ENCODE results near the gene SAP30BP. TPM values are rescaled to one million over a fixed set of nuclear protein-coding genes. Genes with fewer than 3 reads are reported as not detected.

The SAP30BP gene
- polyA plus RNA-seq, 1 donor (not counting 4 experiments of a cell fraction or from before 2014, with no cell fraction given), result 99.0 TPM

- FAIRE-seq (no peak), DNase-seq (ENCODE audit: low read depth, low spot score) (no peak)
- Histone ChIP-seq H3K27ac (ENCODE audit: control insufficient read depth, insufficient read depth, low read length) (no peak overlapping the region), H3K9ac (ENCODE audit: control insufficient read depth, extremely low read depth, insufficient read depth, low read length) (no peak overlapping the region), H3K9me1 (ENCODE audit: control insufficient read depth, extremely low read depth, insufficient read depth, low read length) (no peaks in the 10 kb centered on the region), H3K9me3 (ENCODE audit: control insufficient read depth, low read depth, low read length) (no peaks in the 10 kb centered on the region), H2AFZ (ENCODE audit: control insufficient read depth, low read length) (no peak overlapping the region), H3K27me3 (ENCODE audit: control insufficient read depth, extremely low read depth, insufficient read depth, low read length) (peaks cover 16% of the 10 kb centered on the region), H3K4me2 (ENCODE audit: control insufficient read depth, extremely low read depth, insufficient read depth, low read depth, low read length) (no peak overlapping the region), H3K4me3 (ENCODE audit: control insufficient read depth in 2 of 3, extremely low read depth in 1 of 3, insufficient read depth in 2 of 3, low read depth in 1 of 3, low read length in 3 of 3) (no peak overlapping the region), H4K20me1 (ENCODE audit: control insufficient read depth, extremely low read depth, insufficient read depth, low read length) (no peaks in the 10 kb centered on the region), H3K36me3 (ENCODE audit: control insufficient read depth in 2 of 2, extremely low read depth in 1 of 2, insufficient read depth in 2 of 2, low read length in 2 of 2) (no peaks in the 10 kb centered on the region), H3K79me2 (ENCODE audit: control insufficient read depth, insufficient read depth, low read length) (no peaks in the 10 kb centered on the region), H3K4me1 (ENCODE audit: control insufficient read depth, extremely low read depth, insufficient read depth, low read length) (no peaks in the 10 kb centered on the region)
- TF ChIP-seq CTCF (optimal IDR thresholded peaks at IDR 0.05 in 1 of 3, IDR thresholded peaks at IDR 0.05 in 1 of 3, conservative IDR thresholded peaks at IDR 0.05 in 1 of 3; ENCODE audit: extremely low read depth in 1 of 3, insufficient read depth in 2 of 3, low read length in 3 of 3) (peak; percentile 50 to 87 (median 55)), EZH2 (IDR thresholded peaks at IDR 0.05; ENCODE audit: low read length) (no peak)
- dilution Hi-C loops (cut with MboI; ENCODE audit: extremely low pct_ligation_motif_present, low sequenced_read_pairs), result no loop called here
Measured at GRCh38 chr17:75619506-75620431, 47.4 kb upstream of the SAP30BP start.

- TF ChIP-seq EZH2 (IDR thresholded peaks at IDR 0.05; ENCODE audit: low read length) (no peak), CTCF (optimal IDR thresholded peaks at IDR 0.05 in 1 of 3, IDR thresholded peaks at IDR 0.05 in 1 of 3, conservative IDR thresholded peaks at IDR 0.05 in 1 of 3; ENCODE audit: extremely low read depth in 1 of 3, insufficient read depth in 2 of 3, low read length in 3 of 3) (no peak)
- DNase-seq (ENCODE audit: low read depth, low spot score) (no peak), FAIRE-seq (no peak)
- H3K27ac ChIP-seq (ENCODE audit: control insufficient read depth, insufficient read depth, low read length), result no peak overlapping the region
- H4K20me1 ChIP-seq (ENCODE audit: control insufficient read depth, extremely low read depth, insufficient read depth, low read length), result no peaks in the 10 kb centered on the region
- no peak overlapping the region for H2AFZ ChIP-seq (ENCODE audit: control insufficient read depth, low read length)
- dilution Hi-C loops (cut with MboI; ENCODE audit: extremely low pct_ligation_motif_present, low sequenced_read_pairs), result no loop called here
- H3K9me1 ChIP-seq (ENCODE audit: control insufficient read depth, extremely low read depth, insufficient read depth, low read length), result no peaks in the 10 kb centered on the region
- H3K4me3 ChIP-seq (ENCODE audit: control insufficient read depth in 2 of 3, extremely low read depth in 1 of 3, insufficient read depth in 2 of 3, low read depth in 1 of 3, low read length in 3 of 3), result no peak overlapping the region
- H3K36me3 ChIP-seq (ENCODE audit: control insufficient read depth in 2 of 2, extremely low read depth in 1 of 2, insufficient read depth in 2 of 2, low read length in 2 of 2), result peaks cover 2 to 3% of the 10 kb centered on the region in 2 experiments
- no peak overlapping the region for H3K9ac ChIP-seq (ENCODE audit: control insufficient read depth, extremely low read depth, insufficient read depth, low read length)
- no peak overlapping the region for H3K4me2 ChIP-seq (ENCODE audit: control insufficient read depth, extremely low read depth, insufficient read depth, low read depth, low read length)
- H3K79me2 ChIP-seq (ENCODE audit: control insufficient read depth, insufficient read depth, low read length), result no peaks in the 10 kb centered on the region
- peaks cover 13% of the 10 kb centered on the region for H3K27me3 ChIP-seq (ENCODE audit: control insufficient read depth, extremely low read depth, insufficient read depth, low read length)
- H3K4me1 ChIP-seq (ENCODE audit: control insufficient read depth, extremely low read depth, insufficient read depth, low read length), result no peaks in the 10 kb centered on the region
- no peaks in the 10 kb centered on the region for H3K9me3 ChIP-seq (ENCODE audit: control insufficient read depth, low read depth, low read length)
Measured at GRCh38 chr17:75621489-75621888, 45.6 kb upstream of the SAP30BP start.

Measured in keratinocyte (primary cell).